GM23338 (cell line): ENCODE measurements around the gene MBD6. TPM values are rescaled to one million over a fixed set of nuclear protein-coding genes. Genes with fewer than 3 reads are reported as not detected.

ENCODE experiments used
- ATAC-seq: fragments of 200-7000 bp; cut with Tn5 transposase; 3 replicates; pipeline ENCODE4 v1.9.1; 2020
- DNase-seq: peaks from one replicate; pipeline ENCODE4 v3.0.0-alpha.2; 2015; ENCODE audit warnings: low spot score
- H2AFZ ChIP-seq: fragments of 200-600 bp; sonication (generic); 2 replicates; pipeline ENCODE4 v1.8.0; 2016; ENCODE audit warnings: antibody characterized with exemption, mild to moderate bottlenecking, moderate library complexity
- H3F3A ChIP-seq: fragments of 200-600 bp; sonication (generic); replicated peaks from 2 replicates; pipeline ENCODE4 v1.8.0; 2017; ENCODE audit warnings: antibody characterized with exemption, mixed run types, low read depth
- H3K27ac ChIP-seq: fragments of 200-600 bp; sonication (generic); 2 replicates; pipeline ENCODE4 v1.6.1; 2016; ENCODE audit warnings: low read depth
- H3K27me3 ChIP-seq: fragments of 200-600 bp; sonication (generic); 2 replicates; pipeline ENCODE4 v1.8.0; 2016; ENCODE audit warnings: mild to moderate bottlenecking, mixed run types, moderate library complexity; ENCODE audit not compliant: insufficient read depth
- H3K36me3 ChIP-seq: fragments of 200-600 bp; sonication (generic); 2 replicates; pipeline ENCODE4 v1.8.0; 2016; ENCODE audit warnings: mild to moderate bottlenecking; ENCODE audit not compliant: insufficient read depth
- H3K4me1 ChIP-seq: fragments of 200-600 bp; sonication (generic); 2 replicates; pipeline ENCODE4 v1.8.0; 2016; ENCODE audit warnings: mild to moderate bottlenecking, moderate library complexity; ENCODE audit not compliant: insufficient read depth
- H3K4me2 ChIP-seq: fragments of 200-600 bp; sonication (generic); 2 replicates; pipeline ENCODE4 v1.7.1; 2017; ENCODE audit warnings: mixed run types
- H3K4me3 ChIP-seq: fragments of 200-600 bp; sonication (generic); 2 replicates; pipeline ENCODE4 v1.6.1; 2016; ENCODE audit warnings: mixed run types
- H3K79me2 ChIP-seq: fragments of 200-600 bp; sonication (generic); replicated peaks from 2 replicates; pipeline ENCODE4 v1.8.0; 2017; ENCODE audit warnings: mild to moderate bottlenecking; ENCODE audit not compliant: insufficient read depth
- H3K9me2 ChIP-seq: fragments of 200-600 bp; sonication (generic); 2 replicates; pipeline ENCODE4 v1.8.0; 2017; ENCODE audit not compliant: insufficient read depth
- H4K20me1 ChIP-seq: fragments of 200-600 bp; sonication (generic); replicated peaks from 2 replicates; pipeline ENCODE4 v1.8.0; 2017; ENCODE audit warnings: mild to moderate bottlenecking; ENCODE audit not compliant: insufficient read depth
- H3K27ac Mint-ChIP-seq: 2 replicates; pipeline ENCODE4 v1.8.0; 2020; ENCODE audit warnings: inconsistent platforms, mild to moderate bottlenecking, moderate library complexity, mixed read lengths
- H3K27me3 Mint-ChIP-seq: 3 replicates; pipeline ENCODE4 v1.8.0; 2022; ENCODE audit warnings: low read depth, mild to moderate bottlenecking, moderate library complexity, mixed read lengths, inconsistent platforms; ENCODE audit not compliant: insufficient read depth, poor library complexity
- H3K36me3 Mint-ChIP-seq: 3 replicates; pipeline ENCODE4 v1.8.0; 2021; ENCODE audit warnings: low read depth, mild to moderate bottlenecking, inconsistent platforms, moderate library complexity, mixed read lengths
- H3K4me1 Mint-ChIP-seq: 3 replicates; pipeline ENCODE4 v1.8.0; 2020; ENCODE audit warnings: mild to moderate bottlenecking, inconsistent platforms, mixed read lengths
- H3K4me3 Mint-ChIP-seq: 3 replicates; pipeline ENCODE4 v1.8.0; 2021; ENCODE audit warnings: moderate library complexity, mild to moderate bottlenecking, inconsistent platforms, mixed read lengths
- H3K9me3 Mint-ChIP-seq: 3 replicates; pipeline ENCODE4 v1.8.0; 2020; ENCODE audit warnings: moderate library complexity, mild to moderate bottlenecking, inconsistent platforms, mixed read lengths
- CREB1 ChIP-seq: fragments of 250-450 bp; sonication (Bioruptor Pico); IDR thresholded peaks from 2 replicates; pipeline ENCODE4 v1.5.0; 2020; ENCODE audit warnings: low read depth, mild to moderate bottlenecking, moderate library complexity
- ETS1 ChIP-seq: IDR thresholded peaks from 2 replicates; pipeline ENCODE4 v1.6.1; 2016; ENCODE audit warnings: antibody characterized with exemption
- EZH2phosphoT487 ChIP-seq: fragments of 200-600 bp; sonication (generic); IDR thresholded peaks from one replicate; pipeline ENCODE4 v1.8.1; 2018; ENCODE audit warnings: antibody characterized with exemption; ENCODE audit not compliant: unreplicated experiment
- JUNB ChIP-seq: IDR thresholded peaks from one replicate; pipeline ENCODE4 v1.6.1; 2016; ENCODE audit warnings: antibody characterized with exemption; ENCODE audit not compliant: unreplicated experiment
- POLR2AphosphoS5 ChIP-seq: IDR thresholded peaks from 2 replicates; pipeline ENCODE4 v1.6.1; 2016; ENCODE audit warnings: antibody characterized with exemption, low read depth
- STAT1 ChIP-seq: IDR thresholded peaks from one replicate; pipeline ENCODE4 v1.6.1; 2016; ENCODE audit warnings: antibody characterized with exemption; ENCODE audit not compliant: unreplicated experiment
- ZNF114 ChIP-seq: fragments of 250-450 bp; sonication (Bioruptor Pico); IDR thresholded peaks from 2 replicates; pipeline ENCODE4 v1.5.0; 2020; ENCODE audit warnings: mild to moderate bottlenecking, moderate library complexity
- ZNF331 ChIP-seq: fragments of 250-450 bp; sonication (Bioruptor Pico); IDR thresholded peaks from 2 replicates; pipeline ENCODE4 v1.5.0; 2020; ENCODE audit warnings: low read depth, mild to moderate bottlenecking, moderate library complexity
- ZNF462 ChIP-seq: fragments of 250-450 bp; sonication (Bioruptor Pico); IDR thresholded peaks from 2 replicates; pipeline ENCODE4 v1.5.0; 2020; ENCODE audit warnings: mild to moderate bottlenecking, moderate library complexity
- polyA plus RNA-seq: library from polyadenylated mRNA; unstranded; fragments of >200 nt; fragmentation: Nextera tagmentation; extraction: Ambion mirVana; gene quantifications from 2 replicates; pipeline ENCODE4 v1.2.1, GENCODE V29; 2016
- total RNA-seq: library from RNA; depleted of rRNA; stranded (reverse); fragments of >200 nt; shearing (Covaris generic); gene quantifications from 2 replicates; pipeline ENCODE4 v1.2.3, GENCODE V29; 2014
- TF ChIP-seq, protein P1 (sequence below), 2 experiments: fragments of 200-600 bp in 1 of 2; sonication (generic) in 1 of 2; conservative IDR thresholded peaks; 2 replicates each; pipeline versions ENCODE4 v1.5.1 to v1.6.1; 2016 to 2017; ENCODE audit warnings: antibody characterized with exemption in 2 of 2, low read depth in 2 of 2, mild to moderate bottlenecking in 2 of 2, moderate library complexity in 1 of 2
- TF ChIP-seq, protein P2 (sequence below): IDR thresholded peaks from one replicate; pipeline ENCODE4 v1.6.1; 2018; ENCODE audit warnings: antibody characterized with exemption; ENCODE audit not compliant: unreplicated experiment

The MBD6 gene
- total and polyA plus RNA-seq, 2 experiments from 2014 or later: 12.5 to 17.1 TPM

DNA sequence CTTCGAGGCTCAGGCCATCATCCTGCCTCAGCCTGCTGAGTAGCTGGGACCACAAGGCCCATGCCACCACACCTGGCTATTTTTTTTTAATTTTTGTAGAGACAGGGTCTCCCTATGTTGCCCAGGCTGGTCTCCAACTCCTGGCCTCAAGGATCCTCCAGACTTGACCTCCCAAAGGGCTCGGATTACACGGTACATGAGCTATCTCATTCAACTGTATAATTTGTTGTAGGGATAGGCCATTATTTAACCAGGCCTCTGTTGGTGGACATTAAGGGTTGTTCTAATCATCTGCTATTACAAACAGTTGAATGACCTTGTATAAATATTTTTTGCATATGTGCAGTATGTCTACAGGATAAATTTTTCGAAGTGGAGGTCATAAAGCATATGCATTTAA is 36.2 kb downstream of the MBD6 start:
- H3K9me3 Mint-ChIP-seq: no peaks in the 10 kb centered on the region
- peaks cover under 1% of the 10 kb centered on the region; the same call in 2 of the 3 replicates for H3K36me3 Mint-ChIP-seq
- Histone ChIP-seq H4K20me1 (peaks cover 18% of the 10 kb centered on the region), H3K4me3 (no peak overlapping the region), H3K9me2 (no peaks in the 10 kb centered on the region), H2AFZ (no peak overlapping the region), H3K36me3 (no peaks in the 10 kb centered on the region), H3K27ac (no peak overlapping the region), H3K4me1 (peaks cover 12% of the 10 kb centered on the region; the same call in 1 of the 2 replicates), H3K79me2 (peaks cover 16% of the 10 kb centered on the region; the same call in 1 of the 2 replicates), H3K27me3 (no peaks in the 10 kb centered on the region), H3F3A (0 out of 2 replicates have a peak, but pooled peaks cover 4% of the 10 kb centered on the region), H3K4me2 (no peak overlapping the region)
- DNase-seq (no peak), ATAC-seq (no peak)
- H3K4me1 Mint-ChIP-seq: peaks cover 12% of the 10 kb centered on the region; the same call in 2 of the 3 replicates
- H3K4me3 Mint-ChIP-seq: no peak overlapping the region
- TF ChIP-seq POLR2AphosphoS5 (no peak), CREB1 (CRISPR knock-in tag) (no peak), ETS1 (no peak), EZH2phosphoT487 (no peak), JUNB (no peak), ZNF331 (no peak), ZNF462 (CRISPR knock-in tag) (no peak), STAT1 (no peak), ZNF114 (CRISPR knock-in tag) (no peak)
- TF ChIP-seq, protein P1, sequence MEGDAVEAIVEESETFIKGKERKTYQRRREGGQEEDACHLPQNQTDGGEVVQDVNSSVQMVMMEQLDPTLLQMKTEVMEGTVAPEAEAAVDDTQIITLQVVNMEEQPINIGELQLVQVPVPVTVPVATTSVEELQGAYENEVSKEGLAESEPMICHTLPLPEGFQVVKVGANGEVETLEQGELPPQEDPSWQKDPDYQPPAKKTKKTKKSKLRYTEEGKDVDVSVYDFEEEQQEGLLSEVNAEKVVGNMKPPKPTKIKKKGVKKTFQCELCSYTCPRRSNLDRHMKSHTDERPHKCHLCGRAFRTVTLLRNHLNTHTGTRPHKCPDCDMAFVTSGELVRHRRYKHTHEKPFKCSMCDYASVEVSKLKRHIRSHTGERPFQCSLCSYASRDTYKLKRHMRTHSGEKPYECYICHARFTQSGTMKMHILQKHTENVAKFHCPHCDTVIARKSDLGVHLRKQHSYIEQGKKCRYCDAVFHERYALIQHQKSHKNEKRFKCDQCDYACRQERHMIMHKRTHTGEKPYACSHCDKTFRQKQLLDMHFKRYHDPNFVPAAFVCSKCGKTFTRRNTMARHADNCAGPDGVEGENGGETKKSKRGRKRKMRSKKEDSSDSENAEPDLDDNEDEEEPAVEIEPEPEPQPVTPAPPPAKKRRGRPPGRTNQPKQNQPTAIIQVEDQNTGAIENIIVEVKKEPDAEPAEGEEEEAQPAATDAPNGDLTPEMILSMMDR (conservative IDR thresholded peaks at IDR 0.05; ENCODE audit: low read depth in 2 of 2): no peak
- TF ChIP-seq, protein P2, sequence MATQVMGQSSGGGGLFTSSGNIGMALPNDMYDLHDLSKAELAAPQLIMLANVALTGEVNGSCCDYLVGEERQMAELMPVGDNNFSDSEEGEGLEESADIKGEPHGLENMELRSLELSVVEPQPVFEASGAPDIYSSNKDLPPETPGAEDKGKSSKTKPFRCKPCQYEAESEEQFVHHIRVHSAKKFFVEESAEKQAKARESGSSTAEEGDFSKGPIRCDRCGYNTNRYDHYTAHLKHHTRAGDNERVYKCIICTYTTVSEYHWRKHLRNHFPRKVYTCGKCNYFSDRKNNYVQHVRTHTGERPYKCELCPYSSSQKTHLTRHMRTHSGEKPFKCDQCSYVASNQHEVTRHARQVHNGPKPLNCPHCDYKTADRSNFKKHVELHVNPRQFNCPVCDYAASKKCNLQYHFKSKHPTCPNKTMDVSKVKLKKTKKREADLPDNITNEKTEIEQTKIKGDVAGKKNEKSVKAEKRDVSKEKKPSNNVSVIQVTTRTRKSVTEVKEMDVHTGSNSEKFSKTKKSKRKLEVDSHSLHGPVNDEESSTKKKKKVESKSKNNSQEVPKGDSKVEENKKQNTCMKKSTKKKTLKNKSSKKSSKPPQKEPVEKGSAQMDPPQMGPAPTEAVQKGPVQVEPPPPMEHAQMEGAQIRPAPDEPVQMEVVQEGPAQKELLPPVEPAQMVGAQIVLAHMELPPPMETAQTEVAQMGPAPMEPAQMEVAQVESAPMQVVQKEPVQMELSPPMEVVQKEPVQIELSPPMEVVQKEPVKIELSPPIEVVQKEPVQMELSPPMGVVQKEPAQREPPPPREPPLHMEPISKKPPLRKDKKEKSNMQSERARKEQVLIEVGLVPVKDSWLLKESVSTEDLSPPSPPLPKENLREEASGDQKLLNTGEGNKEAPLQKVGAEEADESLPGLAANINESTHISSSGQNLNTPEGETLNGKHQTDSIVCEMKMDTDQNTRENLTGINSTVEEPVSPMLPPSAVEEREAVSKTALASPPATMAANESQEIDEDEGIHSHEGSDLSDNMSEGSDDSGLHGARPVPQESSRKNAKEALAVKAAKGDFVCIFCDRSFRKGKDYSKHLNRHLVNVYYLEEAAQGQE: no peak
- no peak overlapping the region for H3K27ac Mint-ChIP-seq
- H3K27me3 Mint-ChIP-seq: no peaks in the 10 kb centered on the region
